ENCODE results near the gene PRPF38A. TPM values are rescaled to one million over a fixed set of nuclear protein-coding genes. Genes with fewer than 3 reads are reported as not detected.

PRPF38A gene
- total and polyA plus RNA-seq, 8 donors, result 7.6 to 21.7 (median 13.5) TPM

- peaks cover 60 to 100% (median 99%) of the 10 kb centered on the region in 4 donors for H3K36me3 ChIP-seq
- WGBS, 5 donors, result 84 to 92% (median 90%) methylated on average over 2 of the region's 2 CpGs
These were observed 12.4 kb downstream of the PRPF38A start for GRCh38 chr1:52416811-52417210.

GRCh38 chr1:52420713-52421112 is 16.3 kb downstream of the PRPF38A start:
- Histone ChIP-seq H3K27ac (no peak overlapping the region), H3K9me3 (no peaks in the 10 kb centered on the region), H3K36me3 (peaks cover 24 to 99% (median 93%) of the 10 kb centered on the region in 4 donors), H3K4me3 (no peak overlapping the region), H3K4me1 (peaks cover 0 to 16% (median 3%) of the 10 kb centered on the region in 4 donors), H3K27me3 (no peaks in the 10 kb centered on the region)
- no peak for DNase-seq
- 83 to 98% (median 93%) methylated on average over 1 of the region's 1 CpG for WGBS, 5 donors
- intact Hi-C loops (cut with DNase I; ENCODE audit: low total_unique reads), result no loop called here
- TF ChIP-seq CTCF (IDR thresholded peaks at IDR 0.05) (no peak), EP300 (IDR thresholded peaks at IDR 0.05) (no peak), POLR2AphosphoS5 (IDR thresholded peaks at IDR 0.05) (no peak), POLR2A (IDR thresholded peaks at IDR 0.05) (no peak)

More at GRCh38 chr1:52416811-52417210, 12.4 kb downstream of the PRPF38A start:
- DNase-seq, result peak in 1 of 2 donors; percentile 8
- no peaks in the 10 kb centered on the region for H3K4me1 ChIP-seq
- intact Hi-C loops (cut with DNase I; ENCODE audit: low total_unique reads), result no loop called here
- no peaks in the 10 kb centered on the region for H3K9me3 ChIP-seq
- no peak overlapping the region for H3K4me3 ChIP-seq
- H3K27ac ChIP-seq, result no peak overlapping the region
- no peaks in the 10 kb centered on the region for H3K27me3 ChIP-seq
- TF ChIP-seq POLR2AphosphoS5 (IDR thresholded peaks at IDR 0.05), result no peak
- TF ChIP-seq EP300 (IDR thresholded peaks at IDR 0.05), result no peak
- no peak for TF ChIP-seq POLR2A (IDR thresholded peaks at IDR 0.05)
- no peak for TF ChIP-seq CTCF (IDR thresholded peaks at IDR 0.05)

- Histone ChIP-seq H3K9me3 (no peaks in the 10 kb centered on the region), H3K4me3 (no peak overlapping the region), H3K27me3 (no peaks in the 10 kb centered on the region), H3K4me1 (peaks cover 0 to 16% (median 3%) of the 10 kb centered on the region in 4 donors), H3K36me3 (peaks cover 3 to 82% (median 70%) of the 10 kb centered on the region in 4 donors), H3K27ac (no peak overlapping the region)
- WGBS, 5 donors, result 93 to 99% (median 95%) methylated on average over 2 of the region's 2 CpGs
- no peak for DNase-seq
- TF ChIP-seq CTCF (IDR thresholded peaks at IDR 0.05), result no peak
- TF ChIP-seq POLR2AphosphoS5 (IDR thresholded peaks at IDR 0.05), result no peak
- TF ChIP-seq EP300 (IDR thresholded peaks at IDR 0.05), result no peak
- TF ChIP-seq POLR2A (IDR thresholded peaks at IDR 0.05), result no peak
- intact Hi-C loops (cut with DNase I; ENCODE audit: low total_unique reads), result no loop called here
These were observed 18.7 kb downstream of the PRPF38A start for GRCh38 chr1:52423055-52423454.

GRCh38 chr1:52423771-52424170 is 19.4 kb downstream of the PRPF38A start:
- intact Hi-C loops (cut with DNase I; ENCODE audit: low total_unique reads), result no loop called here
- peaks cover 0 to 75% (median 67%) of the 10 kb centered on the region in 4 donors for H3K36me3 ChIP-seq
- H3K27me3 ChIP-seq, result no peaks in the 10 kb centered on the region
- peak in 1 of 2 donors; percentile 61 for DNase-seq
- TF ChIP-seq CTCF (IDR thresholded peaks at IDR 0.05) (no peak), EP300 (IDR thresholded peaks at IDR 0.05) (no peak), POLR2AphosphoS5 (IDR thresholded peaks at IDR 0.05) (no peak), POLR2A (IDR thresholded peaks at IDR 0.05) (no peak)
- no peaks in the 10 kb centered on the region for H3K9me3 ChIP-seq
- peak overlapping the region in 1 of 5 donors; percentile 10 for H3K27ac ChIP-seq
- peaks cover 0 to 16% (median 3%) of the 10 kb centered on the region in 4 donors for H3K4me1 ChIP-seq
- 61 to 74% (median 70%) methylated on average over 9 of the region's 9 CpGs for WGBS, 5 donors
- no peak overlapping the region for H3K4me3 ChIP-seq

All from stomach (tissue), 9 donors.